Gastrocnemius medialis (tissue), 4 donors: ENCODE data around the gene RASGRP2.

Experiments used
- CTCF ChIP-seq, 5 experiments: fragments of 450-650 bp in 3 of 5; fragments of 200-600 bp in 2 of 5; sonication (generic) in 2 of 5; IDR thresholded peaks in 4 of 5; conservative IDR thresholded peaks in 1 of 5; 1 replicate in 4 of 5; 2 replicates in 1 of 5; pipeline ENCODE4 v1.5.1; 2016 to 2019; ENCODE audit warnings: antibody characterized with exemption in 5 of 5, mild to moderate bottlenecking in 3 of 5, moderate library complexity in 3 of 5
- POLR2A ChIP-seq, 2 donors: fragments of 450-650 bp; IDR thresholded peaks; one replicate each; pipeline ENCODE4 v1.6.1; 2017; ENCODE audit warnings: antibody characterized with exemption in 2 of 2, mild to moderate bottlenecking in 2 of 2, moderate library complexity in 2 of 2

- TF ChIP-seq CTCF (IDR thresholded peaks at IDR 0.05 in 4 of 5, conservative IDR thresholded peaks at IDR 0.05 in 1 of 5) (no peak), POLR2A (IDR thresholded peaks at IDR 0.05) (no peak)
These were observed 13.8 kb upstream of the RASGRP2 start for GRCh38 chr11:64757549-64758329.
